Caco-2 (cell line): ENCODE data around the gene DKKL1. TPM values are rescaled to one million over a fixed set of nuclear protein-coding genes. Genes with fewer than 3 reads are reported as not detected.

Source experiments
- BruUV-seq: library from RNA; stranded (reverse); fragments of 400-500 nt; replicated peaks from 2 replicates; lab custom pipeline; 2021; lab: Mats Ljungman, UMichigan
- CTCF ChIA-PET: fragments of 300-600 bp; sonication (Branson Sonifier 250); formaldehyde crosslinking; loops from one replicate; lab custom pipeline; 2022; ENCODE audit warnings: antibody characterized with exemption; lab: Charles Lee
- POLR2A ChIA-PET: fragments of 300-600 bp; sonication (Branson Sonifier 250); formaldehyde crosslinking; loops from one replicate; lab custom pipeline; 2022; ENCODE audit warnings: antibody characterized with exemption; lab: Charles Lee
- DNase-seq, 2 experiments: peaks; one replicate each; pipeline versions ENCODE4 v3.0.0 to v3.0.0-alpha.2; 2020 to 2022
- H3K27me3 ChIP-seq: replicated peaks from 2 replicates; pipeline ENCODE4 v1.6.0; 2011; ENCODE audit warnings: low read length; ENCODE audit not compliant: control insufficient read depth, insufficient read depth
- H3K36me3 ChIP-seq: 2 replicates; pipeline ENCODE4 v1.5.1; 2011; ENCODE audit warnings: low read length; ENCODE audit not compliant: control insufficient read depth, insufficient read depth
- H3K4me1 ChIP-seq: fragments of 250-450 bp; sonication (Bioruptor Pico); 2 replicates; pipeline ENCODE4 v1.5.1; 2020; ENCODE audit warnings: mild to moderate bottlenecking
- H3K4me3 ChIP-seq: 2 replicates; pipeline ENCODE4 v1.5.1; 2011; ENCODE audit warnings: low read depth, mild to moderate bottlenecking, control low read depth, low read length
- H3K9me3 ChIP-seq: fragments of 250-450 bp; sonication (Bioruptor Pico); 2 replicates; pipeline ENCODE4 v1.5.1; 2020; ENCODE audit warnings: mild to moderate bottlenecking, moderate library complexity
- H3K27ac Mint-ChIP-seq: one replicate; pipeline ENCODE4 v1.8.0; 2022; ENCODE audit warnings: mixed read lengths; ENCODE audit not compliant: unreplicated experiment
- H3K27me3 Mint-ChIP-seq: one replicate; pipeline ENCODE4 v1.8.0; 2022; ENCODE audit warnings: mixed read lengths; ENCODE audit not compliant: insufficient read depth, unreplicated experiment
- H3K36me3 Mint-ChIP-seq: one replicate; pipeline ENCODE4 v1.8.0; 2022; ENCODE audit warnings: mild to moderate bottlenecking, mixed read lengths; ENCODE audit not compliant: insufficient read depth, unreplicated experiment
- H3K4me1 Mint-ChIP-seq: one replicate; pipeline ENCODE4 v1.8.0; 2022; ENCODE audit warnings: low read depth, mixed read lengths; ENCODE audit not compliant: unreplicated experiment
- H3K4me3 Mint-ChIP-seq: one replicate; pipeline ENCODE4 v1.8.0; 2022; ENCODE audit warnings: mild to moderate bottlenecking, moderate library complexity, mixed read lengths; ENCODE audit not compliant: unreplicated experiment
- H3K9me3 Mint-ChIP-seq: one replicate; pipeline ENCODE4 v1.8.0; 2022; ENCODE audit warnings: mixed read lengths; ENCODE audit not compliant: unreplicated experiment
- intact Hi-C: fragments of 100-400 bp; cut with micrococcal nuclease; formaldehyde crosslinking; loops from one replicate; pipeline ENCODE4 v1.10.0; 2022; ENCODE audit not compliant: unreplicated experiment
- total RNA-seq: library from RNA; stranded (reverse); gene quantifications from 2 replicates; pipeline ENCODE4 v1.2.3, GENCODE V29; 2022
- TF ChIP-seq, protein P1 (sequence below), 2 experiments: fragments of 200-600 bp in 1 of 2; IDR thresholded peaks; 1 replicate in 1 of 2; 2 replicates in 1 of 2; pipeline versions ENCODE4 v1.5.1 to v1.8.0; 2011 to 2022; ENCODE audit warnings: antibody characterized with exemption in 1 of 2, control low read depth in 1 of 2, inconsistent platforms in 1 of 2, low read depth in 1 of 2, low read length in 1 of 2, mild to moderate bottlenecking in 1 of 2, moderate library complexity in 1 of 2; ENCODE audit not compliant: insufficient read depth in 1 of 2, severe bottlenecking in 1 of 2, unreplicated experiment in 1 of 2

Gene DKKL1
- total RNA-seq, 1 experiment from 2014 or later: not detected

DNA sequence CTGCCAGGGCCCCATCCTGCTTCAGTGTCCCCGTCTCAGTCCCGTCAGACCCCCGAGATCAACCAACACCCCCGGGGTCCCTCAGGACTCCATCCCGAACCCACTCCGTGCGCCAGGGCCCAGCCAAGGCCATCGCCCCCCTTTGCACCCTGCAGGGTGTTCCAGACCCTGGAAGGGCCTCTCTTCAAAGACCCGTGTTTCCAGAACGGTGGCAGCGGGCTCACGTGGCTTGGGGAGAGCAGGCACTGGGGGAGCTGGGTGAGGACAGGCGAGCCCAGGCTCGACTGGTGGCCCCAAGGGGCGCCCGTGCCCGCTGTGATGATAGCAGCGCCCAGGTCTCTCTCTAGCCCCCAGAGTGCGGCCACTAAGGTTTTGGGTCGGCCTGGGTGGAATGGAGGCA is 25.7 kb downstream of the DKKL1 start:
- peaks cover 7% of the 10 kb centered on the region for H3K27me3 Mint-ChIP-seq
- Histone ChIP-seq H3K4me1 (no peaks in the 10 kb centered on the region), H3K9me3 (no peaks in the 10 kb centered on the region), H3K36me3 (no peaks in the 10 kb centered on the region), H3K4me3 (no peak overlapping the region), H3K27me3 (no peaks in the 10 kb centered on the region)
- intact Hi-C loops: no loop called here
- no peak overlapping the region for H3K4me3 Mint-ChIP-seq
- peaks cover 12% of the 10 kb centered on the region for H3K4me1 Mint-ChIP-seq
- TF ChIP-seq, protein P1, sequence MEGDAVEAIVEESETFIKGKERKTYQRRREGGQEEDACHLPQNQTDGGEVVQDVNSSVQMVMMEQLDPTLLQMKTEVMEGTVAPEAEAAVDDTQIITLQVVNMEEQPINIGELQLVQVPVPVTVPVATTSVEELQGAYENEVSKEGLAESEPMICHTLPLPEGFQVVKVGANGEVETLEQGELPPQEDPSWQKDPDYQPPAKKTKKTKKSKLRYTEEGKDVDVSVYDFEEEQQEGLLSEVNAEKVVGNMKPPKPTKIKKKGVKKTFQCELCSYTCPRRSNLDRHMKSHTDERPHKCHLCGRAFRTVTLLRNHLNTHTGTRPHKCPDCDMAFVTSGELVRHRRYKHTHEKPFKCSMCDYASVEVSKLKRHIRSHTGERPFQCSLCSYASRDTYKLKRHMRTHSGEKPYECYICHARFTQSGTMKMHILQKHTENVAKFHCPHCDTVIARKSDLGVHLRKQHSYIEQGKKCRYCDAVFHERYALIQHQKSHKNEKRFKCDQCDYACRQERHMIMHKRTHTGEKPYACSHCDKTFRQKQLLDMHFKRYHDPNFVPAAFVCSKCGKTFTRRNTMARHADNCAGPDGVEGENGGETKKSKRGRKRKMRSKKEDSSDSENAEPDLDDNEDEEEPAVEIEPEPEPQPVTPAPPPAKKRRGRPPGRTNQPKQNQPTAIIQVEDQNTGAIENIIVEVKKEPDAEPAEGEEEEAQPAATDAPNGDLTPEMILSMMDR (IDR thresholded peaks at IDR 0.05; ENCODE audit: insufficient read depth in 1 of 2, low read depth in 1 of 2, low read length in 1 of 2, severe bottlenecking in 1 of 2, unreplicated experiment in 1 of 2): no peak
- POLR2A ChIA-PET: no interaction called here
- H3K36me3 Mint-ChIP-seq: peaks cover 7% of the 10 kb centered on the region
- DNase-seq: no peak
- CTCF ChIA-PET: interaction anchor here (0.6 to 1.1 kb wide), 3 partner anchors 14 to 56 kb away, joined by 3 to 5 read pairs (median 5); no protein-coding TSS in a partner anchor
- no TSS peak for BruUV-seq
- H3K27ac Mint-ChIP-seq: no peak overlapping the region
- H3K9me3 Mint-ChIP-seq: no peaks in the 10 kb centered on the region

DNA sequence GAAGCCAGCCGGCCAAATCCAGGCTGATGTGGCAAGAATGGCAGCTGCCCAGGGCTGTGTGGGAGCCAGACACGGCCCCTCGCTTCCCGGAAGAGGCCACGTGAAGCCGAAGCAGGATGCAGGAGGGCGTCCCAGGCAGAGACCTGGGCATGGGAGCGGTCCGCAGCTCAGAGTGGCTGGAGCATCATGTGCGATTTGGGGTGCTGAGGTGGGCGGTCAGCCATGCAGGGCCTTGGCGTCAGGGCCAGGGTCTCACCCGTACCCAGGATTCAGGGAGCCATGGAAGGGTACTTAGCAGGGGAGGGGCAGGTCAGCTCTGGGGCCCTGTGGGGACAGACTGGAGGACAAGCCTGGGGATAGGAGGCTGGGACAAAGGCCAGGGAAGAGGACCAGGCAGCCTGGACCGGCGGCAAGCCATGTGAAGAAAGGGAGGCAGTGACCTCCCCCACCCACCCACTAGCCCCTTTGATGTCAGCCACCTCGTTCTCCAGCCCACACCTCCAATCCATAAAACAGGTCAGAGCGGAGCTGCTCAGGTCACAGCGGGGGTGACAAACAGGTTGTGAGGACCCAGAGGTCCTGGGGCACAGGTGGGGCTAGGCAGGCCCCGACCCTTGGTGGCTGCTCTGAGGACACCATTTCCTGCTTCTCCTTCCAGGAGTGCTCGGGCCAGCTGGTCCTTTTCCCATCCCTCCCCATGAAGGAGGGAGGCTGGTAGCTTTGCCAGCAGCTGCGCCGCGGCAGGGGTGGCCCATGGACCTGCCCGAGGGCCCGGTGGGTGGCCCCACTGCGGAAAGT is 26.7 kb downstream of the DKKL1 start:
- no peaks in the 10 kb centered on the region for H3K27me3 ChIP-seq
- DNase-seq: no peak
- no peaks in the 10 kb centered on the region for H3K36me3 ChIP-seq
- no peak overlapping the region for H3K4me3 ChIP-seq
- BruUV-seq: no TSS peak
- Mint-ChIP-seq H3K27ac (no peak overlapping the region), H3K36me3 (peaks cover 7% of the 10 kb centered on the region), H3K4me3 (no peak overlapping the region), H3K9me3 (no peaks in the 10 kb centered on the region), H3K27me3 (peaks cover 7% of the 10 kb centered on the region), H3K4me1 (peaks cover 12% of the 10 kb centered on the region)
- intact Hi-C loops: no loop called here
- H3K9me3 ChIP-seq: no peaks in the 10 kb centered on the region
- ChIA-PET CTCF (interaction anchor here (0.6 to 1.5 kb wide), 6 partner anchors 15 to 180 kb away, joined by 3 to 8 read pairs (median 4); no protein-coding TSS in a partner anchor), POLR2A (no interaction called here)
- TF ChIP-seq, protein P1 (IDR thresholded peaks at IDR 0.05; ENCODE audit: insufficient read depth in 1 of 2, low read depth in 1 of 2, low read length in 1 of 2, severe bottlenecking in 1 of 2, unreplicated experiment in 1 of 2): no peak
- H3K4me1 ChIP-seq: no peaks in the 10 kb centered on the region

DNA sequence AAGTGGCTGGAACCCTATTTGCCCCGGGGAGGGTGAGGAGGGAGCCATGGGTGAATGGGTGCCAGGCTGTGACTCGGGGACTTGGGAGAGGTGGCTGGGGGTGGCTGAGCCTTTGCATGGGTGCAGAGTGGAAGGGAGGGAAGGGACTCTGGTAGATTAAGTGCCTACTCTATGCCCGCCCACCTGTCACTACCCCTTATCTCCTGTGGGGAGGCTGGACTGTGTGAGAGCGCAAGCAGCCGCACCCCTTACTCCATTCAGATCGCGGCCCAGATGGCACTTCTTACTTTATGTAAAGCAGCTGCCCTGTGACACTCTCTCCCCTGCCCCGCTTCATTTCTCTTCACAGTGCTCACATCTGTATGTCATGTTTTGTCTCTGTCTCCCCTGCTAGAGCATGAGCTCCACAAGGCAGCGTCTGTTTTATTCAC is 27.3 kb downstream of the DKKL1 start:
- BruUV-seq: no TSS peak
- intact Hi-C loops: no loop called here
- peaks cover 7% of the 10 kb centered on the region for H3K27me3 Mint-ChIP-seq
- Histone ChIP-seq H3K27me3 (no peaks in the 10 kb centered on the region), H3K36me3 (no peaks in the 10 kb centered on the region), H3K4me3 (no peak overlapping the region), H3K9me3 (no peaks in the 10 kb centered on the region), H3K4me1 (no peaks in the 10 kb centered on the region)
- ChIA-PET POLR2A (no interaction called here), CTCF (interaction anchor here (0.6 to 1.5 kb wide), 7 partner anchors 12 to 179 kb away, joined by 3 to 8 read pairs (median 4); no protein-coding TSS in a partner anchor)
- no peaks in the 10 kb centered on the region for H3K9me3 Mint-ChIP-seq
- no peak for DNase-seq
- no peak overlapping the region for H3K27ac Mint-ChIP-seq
- peaks cover 7% of the 10 kb centered on the region for H3K36me3 Mint-ChIP-seq
- H3K4me3 Mint-ChIP-seq: no peak overlapping the region
- H3K4me1 Mint-ChIP-seq: peaks cover 12% of the 10 kb centered on the region
- TF ChIP-seq, protein P1 (IDR thresholded peaks at IDR 0.05; ENCODE audit: insufficient read depth in 1 of 2, low read depth in 1 of 2, low read length in 1 of 2, severe bottlenecking in 1 of 2, unreplicated experiment in 1 of 2): no peak
